Amniotic epithelial cell (primary cell): ENCODE data around the gene ACAP3.
A peak's percentile ranks its signal among the peaks of the same experiment; 100 is the strongest.
"Not testable (repeated sequence)": the region's sequence is repeated elsewhere in the genome, so short reads cannot be mapped to it uniquely, and the experiment has no call there.

Source experiments
- DNase-seq: peaks from one replicate; pipeline ENCODE4 v3.0.0-alpha.2; 2010; ENCODE audit warnings: low read depth

Gene ACAP3

DNA sequence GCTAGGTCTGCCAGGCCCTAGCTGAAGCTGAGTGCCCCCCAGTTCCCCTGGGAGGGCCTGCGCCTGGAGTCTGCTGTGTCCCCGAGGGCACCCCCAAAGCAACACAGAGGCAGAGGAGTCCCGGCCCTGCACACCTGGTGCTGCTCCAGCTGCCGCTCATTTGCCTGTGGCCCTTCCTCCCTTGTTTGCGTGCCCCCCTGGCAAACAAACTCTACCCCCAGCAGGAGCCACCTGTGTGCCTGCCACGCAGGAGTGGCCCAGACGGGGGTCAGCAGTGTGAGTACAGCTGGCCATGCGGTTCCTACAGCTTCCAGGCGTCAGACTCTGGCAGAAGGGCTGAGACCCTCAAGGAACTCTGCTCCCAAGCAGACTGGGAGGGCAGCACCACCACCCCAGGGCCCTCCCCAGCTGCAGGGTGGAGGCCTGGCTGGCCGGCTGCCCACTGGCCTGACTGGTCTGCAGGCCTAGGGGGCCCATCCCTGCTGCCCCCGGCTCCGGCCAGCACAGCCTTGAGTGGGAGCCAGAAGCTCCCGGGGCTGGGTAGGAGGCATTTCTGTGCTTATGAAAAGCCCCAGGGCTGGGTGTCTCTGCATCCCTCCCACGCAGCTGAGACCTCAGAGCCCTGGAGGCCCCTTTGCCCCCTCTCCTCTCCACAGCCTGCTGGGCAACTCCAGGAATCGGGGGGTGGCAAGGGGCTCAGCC, 22.8 kb upstream of the ACAP3 start:
- DNase-seq: no peak

GRCh38 chr1:1329304-1330210, 21.8 kb upstream of the ACAP3 start:
- no peak for DNase-seq

- DNase-seq: no peak
These were observed 20.5 kb upstream of the ACAP3 start for GRCh38 chr1:1328254-1328653.

DNA sequence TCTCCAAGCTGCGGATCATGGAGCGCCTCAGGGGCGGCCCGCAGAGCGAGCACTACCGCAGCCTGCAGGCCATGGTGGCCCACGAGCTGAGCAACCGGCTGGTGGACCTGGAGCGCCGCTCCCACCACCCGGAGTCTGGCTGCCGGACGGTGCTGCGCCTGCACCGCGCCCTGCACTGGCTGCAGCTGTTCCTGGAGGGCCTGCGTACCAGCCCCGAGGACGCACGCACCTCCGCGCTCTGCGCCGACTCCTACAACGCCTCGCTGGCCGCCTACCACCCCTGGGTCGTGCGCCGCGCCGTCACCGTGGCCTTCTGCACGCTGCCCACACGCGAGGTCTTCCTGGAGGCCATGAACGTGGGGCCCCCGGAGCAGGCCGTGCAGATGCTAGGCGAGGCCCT, 19.6 kb upstream of the ACAP3 start:
- DNase-seq: no peak

GRCh38 chr1:1326075-1326605, 18.4 kb upstream of the ACAP3 start:
- no peak for DNase-seq

GRCh38 chr1:1325288-1326074, 17.8 kb upstream of the ACAP3 start:
- DNase-seq: no peak

GRCh38 chr1:1324524-1325287, 17.0 kb upstream of the ACAP3 start, which contains the start of the genes CPTP and INTS11:
TSS of gene CPTP (plus strand) at chr1:1324802. CDS start at chr1:1326911, 2,109 bp downstream.
TSS of gene INTS11 (minus strand) at chr1:1324660. CDS start at chr1:1324608, 52 bp downstream.
- DNase-seq: peak; percentile 80

DNA sequence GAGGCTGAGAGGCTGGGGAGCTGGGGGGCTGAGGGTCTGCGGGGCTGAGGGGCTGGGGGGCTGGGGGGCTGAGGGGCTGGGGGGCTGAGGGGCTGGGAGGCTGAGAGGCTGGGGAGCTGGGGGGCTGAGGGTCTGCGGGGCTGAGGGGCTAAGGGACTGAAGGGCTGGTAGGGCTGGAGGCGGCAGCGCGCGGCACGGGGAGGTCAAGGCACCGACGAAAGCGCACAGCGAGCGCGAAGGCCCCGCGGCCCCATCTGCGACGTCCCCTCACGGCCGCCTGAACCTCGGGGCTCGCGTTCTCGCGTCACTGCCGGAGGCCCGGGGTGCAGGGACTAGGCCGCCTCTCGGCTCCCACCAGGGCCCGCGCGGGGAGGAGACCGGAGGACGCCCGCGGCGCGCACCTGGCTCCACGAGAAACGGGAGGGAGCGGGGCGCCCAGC, 16.4 kb upstream of the ACAP3 start:
- no peak for DNase-seq

GRCh38 chr1:1322952-1323351, 15.2 kb upstream of the ACAP3 start:
- DNase-seq: no peak

DNA sequence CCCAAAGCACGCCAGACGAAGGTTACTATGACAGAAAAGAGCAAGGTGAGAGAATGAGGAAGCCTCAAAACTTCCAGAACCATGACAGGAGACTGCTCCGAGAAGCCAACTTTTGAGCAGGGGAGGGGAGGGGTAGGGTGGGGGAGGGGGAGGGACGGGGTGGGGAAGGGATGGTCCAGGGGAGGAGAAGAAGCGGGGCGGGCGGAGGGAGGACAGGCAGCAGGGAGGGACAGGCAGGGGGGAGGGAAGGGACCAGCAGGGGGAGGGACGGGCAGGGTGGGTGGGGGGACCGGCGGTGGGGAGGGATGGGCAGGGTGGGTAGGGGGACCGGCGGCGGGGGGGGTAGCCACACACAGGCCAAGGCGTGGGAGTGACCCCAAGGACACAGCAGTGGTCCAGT, 14.7 kb upstream of the ACAP3 start:
- DNase-seq: no peak

DNA sequence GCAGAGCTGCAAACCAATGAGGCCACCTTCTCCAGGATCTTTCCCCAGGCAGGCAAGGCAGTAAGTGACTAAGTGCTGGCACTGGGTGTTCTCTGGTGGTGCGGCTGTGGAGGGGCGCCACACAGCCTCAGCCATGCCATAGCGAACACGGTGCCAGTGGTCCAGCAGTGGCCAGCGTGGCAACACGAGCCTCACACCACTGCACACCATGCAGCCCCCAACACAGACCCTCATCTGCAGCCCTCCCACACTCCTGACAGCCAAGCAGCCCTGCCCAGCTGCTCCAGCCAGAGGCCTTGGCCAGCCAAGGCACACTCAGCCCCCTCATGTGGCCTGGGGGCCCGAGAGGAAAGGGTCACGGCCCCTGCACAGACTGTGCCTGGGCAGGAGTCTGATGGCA, 13.7 kb upstream of the ACAP3 start:
- DNase-seq: no peak

DNA sequence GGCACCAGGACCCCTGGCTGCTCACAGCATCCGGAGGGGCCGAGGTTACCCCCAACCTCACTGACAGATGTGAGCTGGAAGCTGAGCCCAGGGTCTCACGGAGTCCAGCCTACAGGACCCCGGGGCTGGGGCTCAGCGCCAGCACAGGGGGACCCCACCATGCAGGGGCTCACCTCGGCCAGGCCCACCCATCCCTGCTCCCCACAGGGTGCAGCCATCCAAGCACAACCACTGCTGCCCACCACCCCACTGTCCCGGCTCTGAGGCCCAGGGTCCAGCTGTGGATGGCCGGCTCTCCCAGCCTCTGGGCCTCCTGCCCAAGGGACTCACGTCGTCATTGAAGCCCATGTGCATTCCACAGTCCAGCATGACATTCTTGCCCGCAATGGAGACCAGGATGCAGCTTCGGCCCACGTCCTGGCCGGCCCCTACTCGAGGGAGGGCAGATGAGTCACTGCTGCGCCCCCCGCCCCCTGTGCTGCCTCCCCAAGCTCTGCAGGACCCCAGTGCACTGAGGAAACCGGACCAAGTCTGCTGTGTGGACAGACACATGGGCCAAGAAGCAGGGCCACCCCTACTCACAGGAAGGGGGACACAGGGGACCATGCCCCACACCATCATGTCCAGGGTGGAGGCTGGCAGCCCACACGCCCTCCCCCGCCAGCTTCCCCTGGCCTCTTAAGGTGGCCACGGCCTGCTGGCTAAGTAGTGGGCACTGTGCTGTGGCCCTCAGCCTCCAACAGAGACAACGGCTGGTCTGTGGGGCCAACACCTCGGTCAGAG, 13.1 kb upstream of the ACAP3 start:
- DNase-seq: no peak

- no peak for DNase-seq
These were observed 11.9 kb upstream of the ACAP3 start for GRCh38 chr1:1319646-1319941.

GRCh38 chr1:1318777-1319645, 11.3 kb upstream of the ACAP3 start:
- no peak for DNase-seq

DNA sequence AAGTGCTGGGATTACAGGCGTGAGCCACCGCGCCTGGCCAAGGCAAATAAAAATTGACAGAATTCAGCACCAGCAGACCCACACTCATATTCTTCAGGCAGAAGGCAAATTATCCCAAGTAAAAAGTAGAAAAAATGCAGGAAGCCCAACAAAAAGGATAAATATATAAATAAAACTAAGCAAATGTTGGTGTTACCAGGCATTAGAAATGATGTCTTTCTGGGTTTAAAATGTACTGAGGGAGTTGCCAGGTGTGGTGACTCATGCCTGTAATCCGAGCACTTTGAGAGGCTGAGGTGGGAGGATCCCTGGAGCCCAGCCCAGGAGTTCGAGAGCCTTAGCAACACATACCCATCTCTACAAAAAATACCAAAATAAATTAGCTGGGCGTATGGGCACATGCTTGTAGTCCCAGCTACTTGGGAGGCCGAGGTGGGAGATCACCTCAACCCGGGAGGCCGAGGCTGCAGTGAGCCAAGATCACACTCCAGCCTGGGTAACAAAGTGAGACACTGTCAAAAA, 10.5 kb upstream of the ACAP3 start:
- peak; percentile 94 for DNase-seq

GRCh38 chr1:1317420-1317819, 9.7 kb upstream of the ACAP3 start:
- DNase-seq: no peak

DNA sequence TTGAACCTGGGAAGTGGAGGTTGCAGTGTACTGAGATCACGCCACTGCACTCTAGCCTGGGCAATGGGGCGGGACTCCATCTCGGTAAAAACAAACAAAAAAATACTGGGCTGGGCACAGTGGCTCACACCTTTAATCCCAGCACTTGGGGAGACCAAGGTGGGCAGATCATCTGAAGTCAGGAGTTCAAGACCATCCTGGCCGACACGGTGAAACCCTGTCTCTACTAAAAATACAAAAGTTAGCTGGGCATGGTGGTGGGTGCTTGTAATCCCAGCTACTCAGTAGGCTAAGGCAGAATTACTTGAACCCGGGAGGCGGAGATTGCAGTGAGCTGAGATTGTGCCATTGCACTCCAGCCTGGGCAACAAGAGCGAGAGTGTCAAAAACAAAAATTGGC, 8.5 kb upstream of the ACAP3 start:
- DNase-seq: not testable (repeated sequence)

DNA sequence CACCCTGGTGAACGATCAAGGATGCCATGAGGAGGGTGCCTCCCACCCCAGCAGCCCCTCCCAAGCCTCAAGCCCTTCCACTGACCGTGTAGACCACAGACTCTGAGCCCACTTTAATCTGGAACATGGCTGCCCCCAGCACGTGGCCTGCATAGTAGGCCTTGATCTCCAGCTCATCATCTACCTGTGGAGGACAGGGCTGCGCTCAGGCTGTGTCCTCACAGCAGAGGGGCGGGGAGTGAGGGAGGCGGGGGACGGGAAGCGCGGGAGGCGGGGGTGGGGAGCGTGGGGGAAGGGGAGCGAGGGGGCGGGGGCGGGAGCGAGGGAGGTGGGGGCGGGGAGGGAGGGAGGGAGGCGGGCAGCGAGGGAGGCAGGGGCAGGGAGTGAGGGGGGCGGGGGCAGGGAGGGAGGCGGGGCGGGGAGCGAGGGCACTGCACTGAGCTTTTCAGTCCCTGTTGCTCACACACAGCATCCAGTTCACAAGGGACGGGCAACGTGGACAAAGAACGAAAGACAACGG, 7.8 kb upstream of the ACAP3 start:
- DNase-seq: no peak

DNA sequence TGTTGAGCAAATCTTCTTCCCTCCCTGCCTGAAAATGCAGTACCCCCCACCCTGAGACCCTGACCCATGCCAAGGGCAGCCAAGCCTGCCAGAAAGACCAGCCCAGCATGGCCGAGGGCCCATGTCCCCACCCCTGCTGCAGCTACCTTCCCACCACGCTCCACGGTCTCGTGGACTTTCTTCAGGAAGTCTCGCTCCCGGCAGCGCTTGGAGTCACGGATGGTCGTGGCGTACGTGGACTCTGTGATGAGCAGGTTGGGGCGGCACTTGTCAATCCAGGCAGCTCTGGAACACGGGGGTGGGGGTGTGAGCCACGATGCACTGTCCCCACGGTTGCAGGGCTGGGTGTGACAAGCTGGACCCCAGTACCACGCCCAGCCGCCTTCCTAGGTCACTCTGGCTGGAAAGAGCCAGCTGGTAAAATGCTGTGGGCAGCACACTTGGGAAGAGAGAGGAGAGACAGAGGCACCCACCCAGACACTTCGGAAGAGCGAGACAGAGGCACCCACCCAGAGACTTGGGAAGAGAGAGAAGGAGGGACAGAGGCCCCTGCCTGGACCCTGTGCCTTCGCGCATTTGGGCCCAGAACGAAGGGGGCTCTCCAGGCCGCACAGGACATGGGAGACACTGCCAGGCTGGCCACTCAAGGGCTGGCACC, 7.1 kb upstream of the ACAP3 start:
- no peak for DNase-seq
